Measurements from ENCODE around the gene TMCC3. TPM values are rescaled to one million over a fixed set of nuclear protein-coding genes. Genes with fewer than 3 reads are reported as not detected.

TMCC3 gene
- total and polyA plus RNA-seq, 2 donors from 2014 or later, result 6.7 to 14.7 TPM

DNA sequence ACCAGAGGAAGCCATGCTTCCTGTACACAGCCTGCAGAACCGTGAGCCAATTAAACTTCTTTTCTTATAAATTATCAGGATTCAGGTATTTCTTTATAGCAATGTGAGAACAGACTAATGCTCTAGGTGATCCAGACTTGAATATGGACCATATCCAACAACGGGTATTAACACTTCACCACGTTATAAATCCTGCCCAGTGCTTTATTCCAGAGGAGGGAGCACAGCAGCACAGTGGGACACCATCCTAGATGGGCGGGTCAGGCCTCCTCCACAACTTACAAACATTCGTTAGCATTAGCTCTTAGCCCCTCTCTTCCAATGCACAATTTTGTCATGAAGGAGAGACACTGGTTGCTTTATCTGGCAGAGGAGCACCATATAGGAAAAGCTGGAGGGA, 66.0 kb downstream of the TMCC3 start:
- TF ChIP-seq, protein P1, sequence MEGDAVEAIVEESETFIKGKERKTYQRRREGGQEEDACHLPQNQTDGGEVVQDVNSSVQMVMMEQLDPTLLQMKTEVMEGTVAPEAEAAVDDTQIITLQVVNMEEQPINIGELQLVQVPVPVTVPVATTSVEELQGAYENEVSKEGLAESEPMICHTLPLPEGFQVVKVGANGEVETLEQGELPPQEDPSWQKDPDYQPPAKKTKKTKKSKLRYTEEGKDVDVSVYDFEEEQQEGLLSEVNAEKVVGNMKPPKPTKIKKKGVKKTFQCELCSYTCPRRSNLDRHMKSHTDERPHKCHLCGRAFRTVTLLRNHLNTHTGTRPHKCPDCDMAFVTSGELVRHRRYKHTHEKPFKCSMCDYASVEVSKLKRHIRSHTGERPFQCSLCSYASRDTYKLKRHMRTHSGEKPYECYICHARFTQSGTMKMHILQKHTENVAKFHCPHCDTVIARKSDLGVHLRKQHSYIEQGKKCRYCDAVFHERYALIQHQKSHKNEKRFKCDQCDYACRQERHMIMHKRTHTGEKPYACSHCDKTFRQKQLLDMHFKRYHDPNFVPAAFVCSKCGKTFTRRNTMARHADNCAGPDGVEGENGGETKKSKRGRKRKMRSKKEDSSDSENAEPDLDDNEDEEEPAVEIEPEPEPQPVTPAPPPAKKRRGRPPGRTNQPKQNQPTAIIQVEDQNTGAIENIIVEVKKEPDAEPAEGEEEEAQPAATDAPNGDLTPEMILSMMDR (IDR thresholded peaks at IDR 0.05; ENCODE audit: borderline replicate concordance, extremely low read depth, insufficient read depth), result no peak
- FAIRE-seq (no peak), DNase-seq (no peak)
- no peaks in the 10 kb centered on the region for H3K9me3 ChIP-seq (ENCODE audit: control insufficient read depth in 2 of 3, insufficient read depth in 1 of 3, low read length in 3 of 3)
- no peaks in the 10 kb centered on the region for H3K27me3 ChIP-seq (ENCODE audit: control insufficient read depth, insufficient read depth, low read length)
- H3K9ac ChIP-seq (ENCODE audit: low read length in 3 of 3), result no peak overlapping the region
- no peak overlapping the region for H3K4me3 ChIP-seq (ENCODE audit: low read length in 3 of 3)
- peaks cover 0 to 14% (median 0%) of the 10 kb centered on the region in 3 donors for H3K36me3 ChIP-seq (ENCODE audit: control insufficient read depth in 2 of 3, insufficient read depth in 3 of 3, low read length in 3 of 3)
- no peak overlapping the region for H3K27ac ChIP-seq (ENCODE audit: low read depth in 2 of 2, low read length in 2 of 2)
- H3K4me1 ChIP-seq (ENCODE audit: control insufficient read depth in 2 of 3, insufficient read depth in 2 of 3, low read depth in 1 of 3, low read length in 3 of 3), result peaks cover 3 to 14% (median 7%) of the 10 kb centered on the region in 3 donors
- intact Hi-C loops (cut with DNase I), result no loop called here

GRCh38 chr12:94582591-94582990, 67.8 kb downstream of the TMCC3 start:
- TF ChIP-seq, protein P1 (IDR thresholded peaks at IDR 0.05; ENCODE audit: borderline replicate concordance, extremely low read depth, insufficient read depth), result no peak
- no peak for DNase-seq
- Histone ChIP-seq H3K4me3 (ENCODE audit: low read length in 3 of 3) (no peak overlapping the region), H3K36me3 (ENCODE audit: control insufficient read depth in 2 of 3, insufficient read depth in 3 of 3, low read length in 3 of 3) (peaks cover 0 to 14% (median under 1%) of the 10 kb centered on the region in 3 donors), H3K4me1 (ENCODE audit: control insufficient read depth in 2 of 3, insufficient read depth in 2 of 3, low read depth in 1 of 3, low read length in 3 of 3) (peaks cover 0 to 8% (median 3%) of the 10 kb centered on the region in 3 donors), H3K9ac (ENCODE audit: low read length in 3 of 3) (no peak overlapping the region), H3K27ac (ENCODE audit: low read depth in 2 of 2, low read length in 2 of 2) (no peak overlapping the region), H3K9me3 (ENCODE audit: control insufficient read depth in 2 of 3, insufficient read depth in 1 of 3, low read length in 3 of 3) (no peaks in the 10 kb centered on the region), H3K27me3 (ENCODE audit: control insufficient read depth, insufficient read depth, low read length) (no peaks in the 10 kb centered on the region)
- intact Hi-C loops (cut with DNase I), result no loop called here
- FAIRE-seq, result no peak

- no peak overlapping the region for H3K9ac ChIP-seq (ENCODE audit: low read length in 3 of 3)
- no peak overlapping the region for H3K27ac ChIP-seq (ENCODE audit: low read depth in 2 of 2, low read length in 2 of 2)
- H3K4me3 ChIP-seq (ENCODE audit: low read length in 3 of 3), result no peak overlapping the region
- H3K9me3 ChIP-seq (ENCODE audit: control insufficient read depth in 2 of 3, insufficient read depth in 1 of 3, low read length in 3 of 3), result no peaks in the 10 kb centered on the region
- TF ChIP-seq, protein P1 (IDR thresholded peaks at IDR 0.05; ENCODE audit: borderline replicate concordance, extremely low read depth, insufficient read depth), result no peak
- no peak for DNase-seq
- H3K36me3 ChIP-seq (ENCODE audit: control insufficient read depth in 2 of 3, insufficient read depth in 3 of 3, low read length in 3 of 3), result peaks cover 2 to 4% (median 3%) of the 10 kb centered on the region in 3 donors
- H3K4me1 ChIP-seq (ENCODE audit: control insufficient read depth in 2 of 3, insufficient read depth in 2 of 3, low read depth in 1 of 3, low read length in 3 of 3), result peaks cover 4 to 8% (median 7%) of the 10 kb centered on the region in 3 donors
- intact Hi-C loops (cut with DNase I), result no loop called here
- no peaks in the 10 kb centered on the region for H3K27me3 ChIP-seq (ENCODE audit: control insufficient read depth, insufficient read depth, low read length)
- FAIRE-seq, result no peak
Measured at GRCh38 chr12:94575645-94576403, 74.5 kb downstream of the TMCC3 start.
